Central memory CD8-positive, alpha-beta T cell (primary cell): ENCODE data around the gene TRIM14.
A peak's percentile ranks its signal among the peaks of the same experiment; 100 is the strongest.
"Not testable (repeated sequence)": the region's sequence is repeated elsewhere in the genome, so short reads cannot be mapped to it uniquely, and the experiment has no call there.

ENCODE experiments used
- ATAC-seq: fragments of 150-1000 bp; cut with Tn5 transposase; replicated peaks from 2 replicates; pipeline ENCODE4 v1.10.0; 2022; ENCODE audit warnings: mild to moderate bottlenecking, moderate FRiP score, moderate number of reproducible peaks; ENCODE audit not compliant: poor library complexity, severe bottlenecking; ENCODE audit errors: extremely low read depth
- DNase-seq, 2 donors: peaks; one replicate each; pipeline ENCODE4 v3.0.0; 2021; ENCODE audit warnings: low spot score in 2 of 2
- H3K27ac Mint-ChIP-seq: one replicate; pipeline ENCODE4 v1.8.0; 2022; ENCODE audit warnings: low read depth, mild to moderate bottlenecking, moderate library complexity, mixed read lengths
- H3K27me3 Mint-ChIP-seq: one replicate; pipeline ENCODE4 v1.8.0; 2022; ENCODE audit warnings: mixed read lengths
- H3K36me3 Mint-ChIP-seq: one replicate; pipeline ENCODE4 v1.8.0; 2022; ENCODE audit warnings: mild to moderate bottlenecking, moderate library complexity, mixed read lengths; ENCODE audit not compliant: insufficient read depth
- H3K4me1 Mint-ChIP-seq: one replicate; pipeline ENCODE4 v1.8.0; 2022; ENCODE audit warnings: mixed read lengths
- H3K4me3 Mint-ChIP-seq: one replicate; pipeline ENCODE4 v1.8.0; 2022; ENCODE audit warnings: mild to moderate bottlenecking, moderate library complexity, mixed read lengths
- H3K9me3 Mint-ChIP-seq: one replicate; pipeline ENCODE4 v1.8.0; 2022; ENCODE audit warnings: mixed read lengths

Gene TRIM14

GRCh38 chr9:98020476-98021145 is 98.4 kb downstream of the TRIM14 start:
- ATAC-seq (no peak), DNase-seq (no peak)
- H3K27me3 Mint-ChIP-seq: no peaks in the 10 kb centered on the region
- no peaks in the 10 kb centered on the region for H3K4me1 Mint-ChIP-seq
- peak overlapping the region; percentile 73 for H3K27ac Mint-ChIP-seq
- no peak overlapping the region for H3K4me3 Mint-ChIP-seq
- peaks cover 21% of the 10 kb centered on the region for H3K36me3 Mint-ChIP-seq
- no peaks in the 10 kb centered on the region for H3K9me3 Mint-ChIP-seq

DNA sequence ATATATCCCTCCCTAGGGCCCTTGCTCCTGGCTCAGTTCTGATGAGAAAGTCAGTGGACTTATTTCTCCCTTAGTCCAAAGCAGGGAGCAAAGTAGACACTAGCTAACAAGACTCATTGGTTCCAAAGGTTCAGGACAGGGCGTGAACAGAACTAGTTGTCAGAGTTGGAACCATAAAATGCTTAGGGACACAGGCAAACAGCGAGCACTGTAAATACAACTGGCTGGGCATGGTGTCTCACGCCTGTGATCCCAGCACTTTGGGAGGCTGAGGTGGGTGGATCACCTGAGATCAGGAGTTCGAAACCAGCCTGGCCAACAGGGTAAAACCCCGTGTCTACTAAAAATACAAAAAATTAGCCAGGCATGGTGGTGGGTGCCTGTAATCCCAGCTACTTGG is 99.2 kb downstream of the TRIM14 start:
- not testable (repeated sequence) for H3K27me3 Mint-ChIP-seq, H3K9me3 Mint-ChIP-seq, H3K4me3 Mint-ChIP-seq, H3K27ac Mint-ChIP-seq, H3K4me1 Mint-ChIP-seq, ATAC-seq, DNase-seq
- H3K36me3 Mint-ChIP-seq: peaks cover 29% of the 10 kb centered on the region
